CD1c-positive myeloid dendritic cell (primary cell): ENCODE measurements around the gene COA3.

Source experiments
- DNase-seq: peaks from one replicate; pipeline ENCODE4 v3.0.0-alpha.2; 2016; ENCODE audit errors: extremely low spot score

Gene COA3

DNA sequence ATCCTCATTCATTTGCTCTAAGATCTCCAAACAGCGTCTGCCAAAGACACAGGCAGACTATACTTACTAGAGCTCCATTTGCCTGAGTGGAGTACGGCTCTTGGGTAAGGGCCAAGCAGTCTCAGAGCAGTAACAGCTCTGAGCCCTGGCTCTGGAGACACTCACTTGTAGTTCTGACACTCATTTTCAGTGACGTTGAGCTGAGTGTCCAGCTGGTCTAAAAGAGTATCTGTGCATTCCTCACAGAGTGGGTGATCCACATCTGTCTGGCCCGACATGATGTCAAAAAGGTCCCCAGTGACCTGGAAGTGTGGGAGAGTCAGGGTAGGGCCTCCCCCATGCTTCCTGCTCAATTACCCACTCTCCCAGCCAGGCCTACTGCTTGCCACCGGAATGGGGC is 19.9 kb upstream of the COA3 start:
- no peak for DNase-seq

GRCh38 chr17:42817866-42818265 is 19.4 kb upstream of the COA3 start:
- no peak for DNase-seq

GRCh38 chr17:42814633-42815399 is 16.3 kb upstream of the COA3 start:
- DNase-seq = no peak

GRCh38 chr17:42809250-42809649 is 10.7 kb upstream of the COA3 start:
- DNase-seq = no peak

DNA sequence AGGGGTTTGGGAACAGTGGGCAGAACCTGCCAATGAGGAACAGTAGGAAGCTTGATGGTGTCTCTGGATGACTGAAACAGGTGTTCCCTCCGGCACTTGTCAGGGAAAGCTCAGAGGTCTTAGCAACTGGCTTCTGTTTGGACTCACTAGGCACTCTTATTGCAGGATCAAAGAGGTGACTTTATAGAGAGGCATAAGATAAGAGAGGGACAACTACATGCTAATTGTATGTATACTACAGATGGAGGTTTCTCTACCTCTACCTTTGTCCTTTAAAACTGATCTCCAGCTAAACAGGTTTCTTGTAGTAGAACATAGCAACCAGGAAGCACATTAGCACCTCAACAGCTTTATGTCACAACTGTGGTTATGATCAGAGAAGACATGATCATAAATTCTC is 7.7 kb upstream of the COA3 start:
- DNase-seq = no peak

- DNase-seq = no peak
Observed at GRCh38 chr17:42804918-42805367, 6.4 kb upstream of the COA3 start.

- no peak for DNase-seq
Observed at GRCh38 chr17:42803074-42803883, 4.8 kb upstream of the COA3 start.

GRCh38 chr17:42798011-42798382 is 507 bp downstream of the COA3 start:
- DNase-seq = no peak

- no peak for DNase-seq
Observed at GRCh38 chr17:42797067-42798007, 1.2 kb downstream of the COA3 start.

DNA sequence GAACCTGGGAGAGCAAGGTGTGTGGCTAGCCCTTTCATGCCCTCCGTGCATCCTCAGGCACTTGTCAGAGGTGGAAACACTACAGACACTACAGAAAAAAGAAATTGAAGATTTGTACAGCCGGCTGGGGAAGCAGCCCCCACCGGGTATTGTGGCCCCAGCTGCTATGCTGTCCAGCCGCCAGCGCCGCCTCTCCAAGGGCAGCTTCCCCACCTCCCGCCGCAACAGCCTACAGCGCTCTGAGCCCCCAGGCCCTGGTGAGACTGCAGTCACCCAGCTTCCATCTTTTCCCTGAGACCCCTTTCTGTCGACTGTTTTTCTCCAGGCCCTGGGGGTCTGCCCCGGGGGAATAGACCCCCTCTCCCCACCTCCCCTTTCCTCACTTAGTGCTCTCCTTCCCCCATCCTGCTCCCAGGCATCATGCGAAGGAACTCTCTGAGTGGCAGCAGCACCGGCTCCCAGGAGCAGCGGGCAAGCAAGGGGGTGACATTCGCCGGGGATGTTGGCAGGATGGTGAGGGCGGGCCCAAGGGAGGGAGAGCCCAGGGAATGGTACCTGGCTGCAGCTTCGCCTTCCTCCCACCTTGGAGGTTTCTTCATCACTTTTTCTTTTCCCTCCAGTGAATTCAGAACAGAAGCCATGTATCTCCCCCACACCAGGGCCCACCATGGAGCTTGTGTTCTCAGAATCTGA is 2.3 kb downstream of the COA3 start:
- no peak for DNase-seq

DNA sequence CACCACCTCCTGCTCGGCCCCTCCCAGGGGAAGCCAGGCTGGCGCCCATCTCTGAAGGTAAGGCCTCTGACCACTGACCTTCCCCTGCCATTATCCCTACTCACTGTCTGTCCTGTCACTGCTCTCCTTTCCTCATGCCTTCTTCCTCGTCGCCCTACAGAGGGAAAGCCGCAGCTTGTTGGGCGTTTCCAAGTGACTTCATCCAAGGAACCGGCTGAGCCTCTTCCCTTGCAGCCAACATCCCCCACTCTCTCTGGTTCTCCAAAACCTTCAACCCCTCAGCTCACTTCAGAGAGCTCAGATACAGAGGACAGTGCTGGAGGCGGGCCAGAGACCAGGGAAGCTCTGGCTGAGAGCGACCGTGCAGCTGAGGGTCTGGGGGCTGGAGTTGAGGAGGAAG is 3.0 kb downstream of the COA3 start:
- DNase-seq = no peak

GRCh38 chr17:42795061-42795460 is 3.4 kb downstream of the COA3 start:
- DNase-seq = no peak

- DNase-seq = no peak
Observed at GRCh38 chr17:42792545-42792944, 6.0 kb downstream of the COA3 start.

GRCh38 chr17:42791948-42792347 is 6.6 kb downstream of the COA3 start:
- no peak for DNase-seq

DNA sequence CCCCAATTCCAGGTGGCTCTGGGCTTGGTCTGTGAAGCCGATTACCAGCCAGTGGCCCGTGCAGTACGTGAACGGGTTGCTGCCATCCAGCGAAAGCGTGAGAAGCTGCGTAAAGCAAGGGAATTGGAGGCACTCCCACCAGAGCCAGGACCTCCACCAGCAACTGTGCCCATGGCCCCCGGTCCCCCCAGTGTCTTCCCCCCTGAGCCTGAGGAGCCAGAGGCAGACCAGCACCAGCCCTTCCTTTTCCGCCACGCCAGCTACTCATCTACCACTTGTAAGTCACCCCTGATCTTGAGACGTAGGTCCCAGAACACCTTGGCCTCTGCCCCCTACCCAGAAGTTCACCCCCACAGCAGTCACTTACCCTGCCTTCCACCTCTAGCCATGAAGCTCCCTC is 11.2 kb downstream of the COA3 start:
- DNase-seq = no peak

DNA sequence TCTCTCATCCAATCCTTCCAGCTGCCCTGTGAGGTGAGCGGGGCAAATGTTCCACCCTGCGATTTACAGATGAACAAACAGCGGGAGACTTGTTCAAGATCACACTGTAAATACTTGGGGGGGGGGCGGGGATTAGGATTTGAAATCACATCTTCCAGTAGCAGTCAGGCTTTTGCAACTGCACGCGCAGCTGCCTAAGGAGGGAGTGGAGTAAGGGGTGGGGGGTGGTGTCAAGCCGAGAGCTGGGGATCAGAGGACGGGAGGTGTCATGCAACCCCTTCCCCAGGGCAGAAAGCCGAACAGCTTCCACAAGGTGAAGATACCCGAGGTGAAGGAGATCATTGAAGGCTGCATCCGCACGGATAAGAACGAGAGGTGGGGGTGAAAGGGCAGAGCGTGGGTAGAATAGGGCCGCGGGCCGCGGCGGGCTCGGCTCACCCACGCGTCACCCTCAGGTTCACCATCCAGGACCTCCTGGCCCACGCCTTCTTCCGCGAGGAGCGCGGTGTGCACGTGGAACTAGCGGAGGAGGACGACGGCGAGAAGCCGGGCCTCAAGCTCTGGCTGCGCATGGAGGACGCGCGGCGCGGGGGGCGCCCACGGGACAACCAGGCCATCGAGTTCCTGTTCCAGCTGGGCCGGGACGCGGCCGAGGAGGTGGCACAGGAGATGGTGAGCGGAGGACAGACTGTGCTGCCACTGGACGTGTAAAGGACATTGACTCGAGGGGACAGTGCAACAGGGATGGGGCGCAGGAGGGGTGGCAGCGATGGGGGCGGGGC is 13.5 kb downstream of the COA3 start:
- peak; percentile 63 for DNase-seq

DNA sequence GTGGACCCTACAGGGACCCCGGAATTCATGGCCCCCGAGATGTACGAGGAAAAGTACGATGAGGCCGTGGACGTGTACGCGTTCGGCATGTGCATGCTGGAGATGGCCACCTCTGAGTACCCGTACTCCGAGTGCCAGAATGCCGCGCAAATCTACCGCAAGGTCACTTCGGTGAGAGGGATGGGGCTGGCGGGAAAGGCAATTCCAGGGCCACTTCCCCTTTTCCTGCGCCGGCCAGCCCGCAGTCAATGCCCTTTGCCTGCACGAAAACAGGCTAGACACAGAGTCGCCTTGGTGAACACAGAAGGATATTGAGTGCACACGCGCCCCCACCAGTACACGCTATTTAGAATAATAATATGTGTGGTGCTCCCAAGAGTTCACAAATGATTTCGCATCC is 14.1 kb downstream of the COA3 start:
- peak; percentile 57 for DNase-seq

GRCh38 chr17:42783791-42784138 is 14.7 kb downstream of the COA3 start:
- no peak for DNase-seq

DNA sequence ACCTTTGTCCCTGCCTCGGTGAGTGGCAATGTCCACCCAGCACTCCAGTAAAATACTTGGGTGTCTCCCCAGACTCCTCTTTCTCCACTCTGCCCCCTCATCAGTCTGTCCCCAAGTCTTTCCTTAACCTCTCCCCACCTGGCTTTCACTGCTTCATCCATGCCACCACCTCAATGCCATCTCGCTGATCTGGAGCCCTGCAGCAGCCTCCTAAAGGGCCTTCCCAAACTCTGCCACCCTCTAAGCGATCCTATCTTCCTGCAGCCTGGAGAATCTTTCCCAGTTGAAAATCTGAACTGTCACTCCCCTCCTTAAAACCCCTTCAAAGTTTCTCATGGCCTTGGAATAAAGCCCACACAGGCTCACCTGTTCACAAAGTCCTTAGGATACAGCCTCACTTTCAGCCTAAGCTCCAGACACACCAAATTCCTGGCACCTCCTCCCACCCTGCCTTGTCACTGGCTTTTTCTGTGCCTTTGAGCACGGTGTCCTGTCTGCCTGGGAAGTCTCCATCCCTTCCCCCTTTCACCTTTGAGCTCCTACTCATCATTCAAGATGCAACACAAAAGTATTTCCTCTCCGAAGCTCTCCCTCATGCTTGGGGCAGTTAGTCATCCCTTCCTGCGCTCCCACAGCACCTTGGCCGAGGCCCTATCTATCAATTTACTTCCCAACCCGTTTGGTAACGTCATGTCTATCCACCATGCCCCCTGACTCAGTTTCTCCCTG is 15.3 kb downstream of the COA3 start:
- no peak for DNase-seq
